ENCODE results near the gene CDC42BPB.
"Not testable (repeated sequence)": the region's sequence is repeated elsewhere in the genome, so short reads cannot be mapped to it uniquely, and the experiment has no call there.

The CDC42BPB gene

DNA sequence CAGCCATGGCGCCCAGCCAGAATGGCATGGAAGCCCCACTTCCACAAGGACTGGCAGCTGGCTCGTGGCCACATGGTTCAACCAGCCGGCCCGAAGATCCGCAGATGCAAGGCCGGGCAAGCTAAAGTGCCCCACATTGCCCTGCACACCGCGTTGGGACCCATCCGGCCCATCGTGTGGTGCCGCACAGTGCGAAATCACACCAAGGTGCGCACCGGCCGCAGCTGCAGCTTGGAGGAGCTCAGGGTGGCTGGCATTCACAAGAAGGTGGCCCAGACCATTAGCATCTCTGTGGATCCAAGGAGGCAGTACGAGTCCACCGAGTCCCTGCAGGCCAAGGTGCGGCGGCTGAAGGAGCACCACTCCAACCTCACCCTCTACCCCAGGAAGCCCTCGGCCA is 15.9 kb downstream of the CDC42BPB start:
- DNase-seq: no peak

GRCh38 chr14:103033681-103034096 is 23.7 kb downstream of the CDC42BPB start:
- no peak for DNase-seq

GRCh38 chr14:103031956-103032355 is 25.4 kb downstream of the CDC42BPB start:
- no peak for DNase-seq

GRCh38 chr14:103031566-103031911 is 25.8 kb downstream of the CDC42BPB start:
- DNase-seq: no peak

GRCh38 chr14:103030741-103031565 is 26.4 kb downstream of the CDC42BPB start:
- DNase-seq: no peak

GRCh38 chr14:103029936-103030335 is 27.4 kb downstream of the CDC42BPB start:
- DNase-seq: no peak

DNA sequence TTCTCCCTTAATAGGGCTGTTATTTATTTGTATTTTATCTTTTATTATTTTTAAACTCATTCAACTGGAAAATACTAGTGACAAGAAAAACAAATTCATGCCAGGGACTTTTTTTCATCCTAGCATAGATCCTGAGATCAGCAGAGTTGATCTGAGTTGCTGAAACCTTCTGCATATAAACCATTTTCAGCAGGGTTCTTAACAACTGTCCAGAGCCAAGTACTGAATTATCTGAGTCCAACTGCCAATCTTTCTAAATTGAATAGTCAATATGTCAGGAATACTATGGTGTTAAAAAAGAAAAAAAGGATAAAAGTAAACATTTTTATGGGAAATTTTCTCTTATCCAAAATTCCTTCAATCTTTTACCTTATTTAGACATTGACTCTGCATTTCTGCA is 28.6 kb downstream of the CDC42BPB start:
- no peak for DNase-seq

- DNase-seq: no peak
These were observed 29.1 kb downstream of the CDC42BPB start for GRCh38 chr14:103028161-103028767.

DNA sequence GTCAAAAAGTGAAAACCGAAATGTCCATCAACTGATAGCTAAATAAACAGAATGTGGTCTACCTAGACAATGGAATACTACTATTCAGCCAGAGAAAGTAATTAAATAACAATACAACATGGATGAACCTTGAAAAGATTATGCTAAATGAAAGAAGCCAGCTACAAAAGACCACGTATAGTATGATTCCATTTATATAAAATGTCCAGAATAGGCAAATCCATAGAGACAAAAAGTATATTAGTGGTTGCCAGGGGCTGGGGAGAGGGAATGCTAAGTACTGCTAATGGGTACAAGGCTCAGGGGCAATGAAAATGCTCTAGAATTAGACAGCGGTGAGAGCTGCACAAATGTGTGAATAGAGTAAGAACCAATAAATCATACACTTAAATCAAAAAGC is 29.9 kb downstream of the CDC42BPB start:
- no peak for DNase-seq

DNA sequence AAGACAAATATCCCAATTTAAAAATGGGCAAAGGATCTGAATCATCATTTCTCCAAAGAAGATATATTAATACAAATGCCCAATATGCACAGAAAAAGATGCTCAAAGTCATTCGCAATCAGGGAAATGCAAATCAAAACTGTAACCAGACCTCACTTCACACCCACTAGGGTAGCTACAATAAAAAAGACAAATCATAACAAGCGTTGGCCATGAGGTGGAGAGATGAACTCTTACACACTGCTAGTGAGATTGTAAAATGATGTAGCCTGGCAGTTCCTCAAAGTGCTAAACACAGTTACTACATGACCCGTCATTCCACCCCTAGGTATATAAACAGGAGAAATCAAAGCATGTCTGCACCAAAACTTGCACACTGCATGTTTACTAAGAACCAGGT is 30.4 kb downstream of the CDC42BPB start:
- no peak for DNase-seq

DNA sequence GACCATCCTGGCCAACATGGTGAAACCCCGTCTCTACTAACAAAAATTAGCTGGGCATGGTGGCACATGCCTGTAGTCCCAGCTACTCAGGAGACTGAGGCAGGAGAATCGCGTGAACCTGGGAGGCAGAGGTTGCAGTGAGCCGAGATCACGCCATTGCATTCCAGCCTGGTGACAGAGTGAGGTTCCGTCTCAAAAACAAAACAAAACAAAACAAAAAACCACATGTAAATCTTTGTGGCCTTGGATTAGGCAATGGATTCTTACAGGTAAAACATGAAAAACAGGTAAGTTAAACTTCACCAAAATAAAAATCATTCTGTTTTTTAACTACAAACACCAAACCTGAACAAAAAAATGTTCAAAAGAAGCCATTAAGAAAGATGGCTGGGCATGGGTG is 31.2 kb downstream of the CDC42BPB start:
- not testable (repeated sequence) for DNase-seq

- DNase-seq: no peak
These were observed 33.4 kb downstream of the CDC42BPB start for GRCh38 chr14:103023881-103024473.

- no peak for DNase-seq
These were observed 34.7 kb downstream of the CDC42BPB start for GRCh38 chr14:103022685-103023044.

- DNase-seq: no peak
These were observed 35.2 kb downstream of the CDC42BPB start for GRCh38 chr14:103022002-103022684.

DNA sequence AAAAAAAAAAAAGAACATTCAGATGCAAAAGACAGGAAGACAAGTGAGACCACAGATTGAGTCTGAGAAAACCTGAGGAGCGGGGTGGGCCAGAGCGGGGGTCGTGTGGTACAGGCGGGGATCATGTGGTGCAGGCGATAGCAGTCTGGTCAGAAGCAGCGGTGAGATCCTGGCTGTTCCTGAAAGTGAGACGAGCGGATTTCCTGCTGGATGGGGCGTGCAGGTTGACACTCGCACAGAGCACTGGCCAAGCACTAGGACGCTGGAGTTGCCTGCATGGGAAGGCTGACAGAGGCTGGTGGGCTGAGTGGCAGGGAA is 35.7 kb downstream of the CDC42BPB start:
- DNase-seq: no peak

DNA sequence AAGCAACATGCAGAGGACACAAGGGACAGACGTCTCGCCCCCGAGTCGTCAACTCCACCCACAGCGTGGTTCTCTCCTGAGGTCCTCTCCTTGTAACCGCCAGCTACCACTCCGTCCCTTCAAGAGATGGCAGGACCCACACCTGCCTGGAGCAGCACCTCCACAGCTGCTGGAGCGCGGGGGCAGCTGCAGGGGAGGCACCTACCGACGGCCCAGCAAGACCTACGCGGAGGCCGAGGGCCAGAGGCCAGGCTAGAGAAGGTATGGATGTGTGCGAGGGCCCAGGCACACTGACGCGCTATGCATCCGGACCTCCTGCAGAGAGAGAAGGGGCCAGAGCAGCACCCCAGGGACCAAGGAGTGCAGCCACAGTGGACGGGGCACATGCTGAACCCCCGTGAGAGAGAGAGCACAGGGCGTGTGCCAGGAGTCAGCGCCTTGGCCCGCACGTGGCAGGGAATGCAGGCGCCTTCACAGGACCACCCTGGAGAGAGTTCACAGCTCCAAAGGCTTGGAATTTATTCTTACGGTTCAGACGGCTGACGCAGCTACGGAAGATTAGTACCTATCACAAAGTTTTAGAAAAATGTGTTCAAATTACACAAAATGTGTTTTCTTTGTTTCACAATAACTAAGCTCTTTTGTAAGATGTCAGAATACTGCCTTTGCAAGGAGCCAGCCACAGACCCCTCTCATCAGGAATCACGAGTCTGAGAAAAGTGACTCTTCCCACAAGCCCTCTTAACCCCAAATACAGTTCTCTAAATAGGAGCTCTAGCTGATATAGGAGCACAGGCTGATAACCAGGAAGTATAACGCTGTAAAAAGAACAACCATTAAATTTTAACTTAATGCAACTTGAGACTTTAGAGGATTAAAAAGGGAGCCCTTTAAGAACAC is 36.8 kb downstream of the CDC42BPB start:
- DNase-seq: no peak

DNA sequence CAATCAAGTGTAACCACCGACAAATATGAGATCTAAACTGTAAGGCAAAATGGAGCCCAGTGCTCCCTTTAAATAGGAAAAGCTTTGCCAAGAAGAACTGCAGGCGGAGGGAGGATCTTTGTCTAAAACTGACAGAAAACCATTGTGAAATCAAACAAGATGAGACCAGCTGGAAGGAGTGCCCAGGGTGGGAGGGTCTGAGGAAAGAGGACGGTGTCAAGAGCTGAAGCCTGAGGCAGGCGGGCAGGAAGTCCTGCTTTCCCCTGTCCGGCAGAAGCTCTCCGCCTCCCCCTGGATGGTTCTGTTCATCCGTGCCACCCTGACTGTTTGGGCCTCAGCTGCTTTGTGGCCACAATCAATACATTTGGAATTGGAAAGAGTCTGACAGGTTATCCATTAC is 37.5 kb downstream of the CDC42BPB start:
- no peak for DNase-seq

DNA sequence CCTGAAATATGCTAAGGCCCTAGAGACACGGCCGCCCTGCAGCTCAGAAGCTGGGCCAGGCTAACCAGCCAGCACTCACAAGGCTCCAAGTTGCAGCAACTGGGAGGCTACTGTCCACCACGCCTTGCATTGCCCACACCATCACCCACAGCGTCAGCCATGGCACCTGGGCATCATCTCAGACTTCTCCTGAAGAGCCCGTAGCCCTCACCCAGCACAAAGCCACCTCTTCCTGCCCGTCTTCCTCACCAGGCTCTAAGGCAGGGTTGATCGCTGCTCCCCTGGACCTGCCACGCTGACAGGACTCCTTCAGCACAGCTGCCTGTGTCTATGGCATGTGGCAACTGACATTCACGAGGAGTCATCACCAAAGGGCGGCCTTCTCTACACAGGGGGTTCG is 38.1 kb downstream of the CDC42BPB start:
- no peak for DNase-seq

GRCh38 chr14:103016594-103016993 is 40.8 kb downstream of the CDC42BPB start:
- DNase-seq: no peak

GRCh38 chr14:103016071-103016470 is 41.3 kb downstream of the CDC42BPB start:
- no peak for DNase-seq

- no peak for DNase-seq
These were observed 41.9 kb downstream of the CDC42BPB start for GRCh38 chr14:103015426-103015825.

- DNase-seq: no peak
These were observed 42.7 kb downstream of the CDC42BPB start for GRCh38 chr14:103014466-103015228.
